ENCODE measurements around the gene SGPL1. TPM values are rescaled to one million over a fixed set of nuclear protein-coding genes. Genes with fewer than 3 reads are reported as not detected.

Gene SGPL1
- total RNA-seq, 1 experiment from 2014 or later: 14.1 TPM

DNA sequence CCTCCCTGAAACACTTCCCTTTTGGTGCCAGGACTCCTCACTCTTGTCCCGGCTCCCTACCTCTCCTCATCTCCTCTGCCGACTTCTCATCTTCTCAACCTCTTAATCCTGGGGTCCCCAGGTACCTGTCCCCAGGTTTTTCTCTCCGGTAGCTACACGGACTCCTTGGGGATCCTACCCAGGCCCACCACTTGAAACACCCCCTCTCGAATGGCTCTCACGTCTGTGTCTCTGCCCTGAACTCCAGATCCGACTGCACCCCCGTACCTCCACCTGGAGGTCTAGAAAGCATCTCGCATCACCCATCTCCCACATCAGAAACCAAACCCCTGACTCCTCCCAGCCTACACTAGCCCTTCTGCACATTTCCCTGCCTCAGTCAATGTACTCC lies 35.4 kb upstream of the SGPL1 start:
- DNase-seq (ENCODE audit: low read depth): no peak

DNA sequence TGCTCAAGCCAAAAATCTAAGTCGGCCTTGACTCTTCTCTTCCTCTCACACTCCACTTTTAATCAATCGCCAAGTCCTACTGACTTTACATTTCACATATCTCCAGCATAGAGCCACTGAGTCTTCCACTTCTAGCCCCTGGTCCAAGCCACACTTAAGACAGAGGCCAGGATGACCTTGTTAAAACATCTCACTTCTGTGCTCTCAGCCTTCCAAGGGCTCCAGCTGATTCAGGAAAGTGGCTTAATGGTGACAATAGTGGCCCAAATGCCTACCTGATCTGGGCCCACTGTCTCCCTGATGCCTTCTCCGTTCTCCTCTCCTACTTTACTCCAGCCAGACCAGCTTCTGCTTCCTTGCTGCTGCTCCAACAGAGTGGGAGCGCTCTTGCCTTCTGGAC lies 35.0 kb upstream of the SGPL1 start:
- DNase-seq (ENCODE audit: low read depth): no peak

DNA sequence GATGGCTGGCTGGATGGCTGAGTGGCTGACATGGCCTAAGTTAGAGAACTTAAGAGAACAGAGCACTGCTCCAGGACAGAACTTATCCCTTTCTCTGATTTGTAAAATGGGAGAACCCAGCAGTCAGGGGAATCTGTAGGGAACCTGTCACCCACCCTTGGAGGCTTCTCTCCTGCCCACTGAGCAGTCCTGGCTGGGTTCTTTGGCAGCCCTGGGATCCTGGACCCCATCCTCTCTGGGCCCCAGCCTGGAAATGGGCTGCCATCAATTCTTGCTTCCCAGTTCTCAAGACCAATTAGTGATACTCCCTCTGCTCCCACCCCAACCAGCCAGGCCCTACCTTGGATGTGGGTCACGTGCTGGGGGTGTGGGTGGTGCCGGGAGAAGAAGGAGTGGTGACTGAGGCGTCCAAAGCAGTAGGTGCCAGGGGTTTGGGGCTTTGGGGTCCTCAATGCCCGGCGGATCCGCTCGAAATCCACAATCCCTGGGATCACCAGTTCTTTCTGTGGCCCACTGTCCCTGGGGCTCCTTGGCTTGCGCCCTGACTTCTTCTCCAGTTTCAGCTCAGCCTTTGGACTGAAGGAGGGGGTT lies 34.2 kb upstream of the SGPL1 start:
- no peak for DNase-seq (ENCODE audit: low read depth)

GRCh38 chr10:70782086-70782745 lies 33.5 kb upstream of the SGPL1 start:
- no peak for DNase-seq (ENCODE audit: low read depth)

DNA sequence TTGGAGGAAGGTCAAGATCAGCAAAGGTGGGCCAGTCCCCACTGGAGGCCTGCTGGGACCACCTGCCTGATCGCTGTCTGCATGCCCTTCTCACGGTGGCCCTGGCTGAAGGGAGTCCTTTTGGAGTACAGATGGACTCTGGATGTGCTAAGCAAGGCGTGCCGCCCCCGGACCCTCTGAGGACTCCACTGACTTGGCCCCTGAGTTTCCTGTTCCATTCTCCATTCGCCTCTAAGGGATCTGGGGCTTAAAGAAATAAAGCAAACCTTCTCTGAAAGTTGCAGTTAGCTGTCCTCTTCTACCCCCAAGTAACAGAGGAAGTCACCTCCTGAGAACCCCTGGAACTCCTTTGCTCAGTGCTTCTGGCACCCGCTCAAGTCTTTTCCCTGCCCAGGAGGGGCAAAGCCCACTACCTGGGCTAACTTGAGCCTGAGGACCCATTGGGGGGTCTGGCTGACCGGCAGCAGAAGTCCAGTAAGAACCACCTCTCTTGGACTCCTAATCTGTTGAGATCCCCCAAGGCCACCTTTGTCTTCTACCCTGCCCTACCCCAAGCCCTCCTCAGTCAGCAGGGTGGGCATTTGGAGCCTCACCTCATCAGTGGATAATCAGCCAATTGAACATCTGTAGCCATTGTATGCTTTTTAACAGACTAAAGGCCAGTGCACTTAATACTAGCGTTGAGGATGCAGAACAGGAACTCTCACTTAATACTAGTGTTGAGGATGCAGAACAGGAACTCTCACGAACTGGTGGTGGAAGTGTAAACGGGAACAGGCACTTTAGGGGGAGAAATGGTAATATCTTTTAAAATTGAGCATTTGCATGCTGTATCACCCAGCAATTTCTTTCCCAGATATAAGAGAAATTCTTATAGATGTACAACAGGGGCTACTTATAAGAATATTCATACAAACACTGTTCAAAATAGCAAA lies 32.7 kb upstream of the SGPL1 start:
- DNase-seq (ENCODE audit: low read depth): no peak

DNA sequence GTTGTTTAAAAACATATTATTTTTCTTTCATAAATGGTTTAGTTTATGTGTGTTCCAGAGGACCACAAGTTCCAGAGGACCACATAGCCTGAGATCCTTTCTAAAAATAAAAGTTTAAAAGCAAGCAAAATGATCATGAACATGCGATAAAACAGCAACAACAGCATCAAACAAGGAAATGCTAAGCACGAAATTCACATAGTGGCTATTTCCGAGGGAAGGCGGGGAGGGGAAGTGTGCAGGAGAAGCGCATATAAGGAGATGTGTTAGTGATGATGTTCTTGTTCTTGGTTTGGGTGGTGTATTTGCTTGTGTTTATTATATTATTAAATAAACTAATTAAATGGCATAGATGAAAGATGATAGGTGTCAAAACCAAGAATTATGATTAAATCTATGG lies 31.7 kb upstream of the SGPL1 start:
- DNase-seq (ENCODE audit: low read depth): no peak

DNA sequence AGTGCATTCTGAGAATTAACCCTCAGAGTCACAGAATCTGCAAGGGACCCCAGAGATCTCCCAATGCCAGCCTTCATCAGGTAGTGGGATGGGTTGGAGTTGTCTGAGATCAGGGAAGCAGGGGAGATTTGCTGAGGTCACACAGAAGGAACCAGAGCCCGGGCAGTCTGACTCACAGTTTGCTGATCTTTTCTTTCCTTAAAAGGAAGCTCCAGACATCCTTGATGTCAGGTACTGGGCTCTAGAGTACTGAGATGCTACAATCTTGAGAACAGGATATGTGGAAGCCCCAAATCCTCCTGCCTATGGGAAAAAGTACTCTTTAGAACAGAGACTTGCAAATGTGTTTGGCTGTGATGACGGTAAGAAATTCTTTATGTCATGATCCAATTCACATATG lies 31.3 kb upstream of the SGPL1 start:
- peak; percentile 24 for DNase-seq (ENCODE audit: low read depth)

GRCh38 chr10:70785190-70785589 lies 30.6 kb upstream of the SGPL1 start, which contains the start of gene TBATA:
TBATA (minus strand) TSS chr10:70785377; CDS start chr10:70783379, 1,998 bp downstream.
- no peak for DNase-seq (ENCODE audit: low read depth)

DNA sequence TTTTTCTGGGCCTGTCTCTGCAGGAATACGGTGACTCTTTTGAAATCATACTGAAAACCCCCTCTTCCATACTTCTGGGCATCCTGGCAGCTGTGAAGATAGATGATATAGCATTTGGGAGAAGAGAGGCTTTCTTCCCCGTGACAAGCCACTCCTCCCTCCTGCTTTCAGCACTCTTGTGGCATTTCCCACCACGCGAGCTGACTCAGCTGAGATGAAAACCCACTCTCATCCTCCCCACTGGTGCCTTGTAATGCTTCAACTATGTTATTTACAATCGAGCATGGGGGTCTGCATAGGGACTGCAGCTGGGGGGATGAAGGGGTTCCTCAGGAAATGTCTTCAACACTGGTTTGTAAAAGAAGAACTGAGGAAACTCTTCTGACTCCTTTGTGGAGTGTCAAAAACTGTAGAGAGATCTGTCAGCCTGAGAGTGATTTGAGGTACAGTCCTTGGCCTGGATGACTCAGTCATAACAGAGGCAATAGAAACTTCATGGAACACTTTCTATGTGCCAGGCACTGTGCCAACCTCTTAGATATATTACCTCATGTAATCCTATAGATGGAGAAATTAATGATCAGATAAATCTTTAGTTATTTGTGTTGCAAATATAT lies 28.8 kb upstream of the SGPL1 start:
- peak; percentile 60 for DNase-seq (ENCODE audit: low read depth)

GRCh38 chr10:70791386-70792039 lies 24.2 kb upstream of the SGPL1 start:
- no peak for DNase-seq (ENCODE audit: low read depth)

DNA sequence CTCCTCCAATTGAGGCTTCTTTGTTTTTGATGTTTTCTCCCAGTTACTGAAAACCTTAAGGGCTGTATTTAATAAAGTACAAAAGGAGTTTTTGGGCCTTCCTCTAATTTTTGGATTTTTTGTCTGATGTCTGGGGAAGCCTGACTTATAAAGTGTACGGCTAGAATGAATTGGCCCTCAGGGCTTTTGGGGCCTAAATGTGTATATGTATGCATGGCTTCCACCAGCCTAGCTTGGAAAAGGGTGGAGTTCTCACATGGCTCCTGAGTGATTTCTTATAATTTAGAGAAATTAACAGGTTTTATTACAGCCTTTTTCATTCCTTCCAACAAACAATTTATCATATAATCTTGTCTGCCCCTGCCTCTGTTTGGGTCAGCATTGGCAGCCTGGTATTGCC lies 20.1 kb upstream of the SGPL1 start:
- no peak for DNase-seq (ENCODE audit: low read depth)

- no peak for DNase-seq (ENCODE audit: low read depth)
Measured at GRCh38 chr10:70797840-70798239, 17.9 kb upstream of the SGPL1 start.

DNA sequence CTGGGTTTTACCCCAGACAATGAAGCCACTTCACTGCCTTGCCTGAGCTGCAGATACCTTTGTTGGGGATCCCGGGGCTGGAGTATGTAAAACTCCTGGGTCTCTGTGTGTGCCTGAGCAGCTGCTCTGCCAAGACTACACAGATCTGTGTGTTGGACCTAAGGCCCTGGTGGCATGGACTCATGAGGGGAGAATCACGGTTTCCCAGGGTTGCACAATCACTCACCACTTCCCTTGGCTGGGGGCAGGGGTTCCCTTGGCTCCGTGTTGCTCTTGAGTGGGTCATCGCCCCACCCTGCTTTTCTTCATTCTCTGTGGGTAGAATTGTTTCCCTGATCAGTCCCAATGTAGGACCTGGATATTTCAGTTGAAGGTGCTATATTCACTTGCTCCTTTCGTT lies 16.6 kb upstream of the SGPL1 start:
- DNase-seq (ENCODE audit: low read depth): peak; percentile 28

DNA sequence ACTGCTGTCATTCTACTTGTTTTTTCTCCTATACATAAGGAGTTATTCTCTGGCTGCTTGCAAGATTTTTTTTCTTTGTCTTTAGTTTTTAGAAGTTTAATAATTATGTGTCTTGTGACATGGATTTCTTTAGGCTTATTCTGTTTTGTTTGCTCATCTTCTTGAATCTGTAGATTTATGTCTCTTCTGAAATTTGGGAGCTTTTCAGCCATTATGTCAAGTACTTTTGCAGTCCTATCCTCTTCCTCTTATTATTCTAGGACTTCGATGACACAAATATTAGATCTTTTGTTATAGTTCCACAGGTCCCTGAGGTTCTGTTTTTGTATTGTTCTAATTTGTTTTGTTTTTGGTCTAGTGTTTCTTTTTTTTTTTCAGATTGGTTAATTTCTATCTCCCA lies 13.9 kb upstream of the SGPL1 start:
- DNase-seq (ENCODE audit: low read depth): no peak

DNA sequence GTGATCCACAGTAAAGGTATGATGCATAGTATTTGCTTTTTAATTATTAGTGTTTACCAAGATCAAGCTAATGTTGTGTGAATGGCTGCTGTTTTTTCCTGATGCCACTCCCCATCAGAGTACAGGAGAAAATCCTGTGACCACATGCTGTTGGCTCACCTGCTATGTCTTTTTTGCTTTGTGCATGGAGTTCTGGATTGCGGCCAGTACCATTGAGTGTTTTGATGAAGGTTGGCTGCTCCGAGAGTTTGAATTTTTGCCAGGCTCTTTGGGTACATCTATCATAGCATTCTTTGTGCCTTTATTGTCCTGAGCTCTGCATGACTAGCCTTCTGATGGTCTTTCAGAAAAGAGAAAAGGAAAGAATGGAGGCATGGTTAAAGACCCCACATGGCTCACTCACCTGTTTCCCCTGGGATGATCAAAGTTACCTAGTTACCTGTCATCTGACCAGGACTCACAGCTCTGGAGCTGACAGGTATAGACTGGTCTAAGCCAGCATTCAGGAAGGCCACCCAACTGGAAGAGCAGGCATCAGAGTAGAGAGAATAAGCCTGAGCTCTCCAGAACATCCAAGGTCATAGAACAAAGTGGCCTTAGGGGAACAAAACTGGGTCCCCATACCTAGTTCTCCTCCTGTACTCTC lies 11.8 kb upstream of the SGPL1 start:
- DNase-seq (ENCODE audit: low read depth): no peak

GRCh38 chr10:70804421-70804808 lies 11.3 kb upstream of the SGPL1 start:
- no peak for DNase-seq (ENCODE audit: low read depth)

GRCh38 chr10:70805619-70806215 lies 10.0 kb upstream of the SGPL1 start:
- DNase-seq (ENCODE audit: low read depth): no peak

DNA sequence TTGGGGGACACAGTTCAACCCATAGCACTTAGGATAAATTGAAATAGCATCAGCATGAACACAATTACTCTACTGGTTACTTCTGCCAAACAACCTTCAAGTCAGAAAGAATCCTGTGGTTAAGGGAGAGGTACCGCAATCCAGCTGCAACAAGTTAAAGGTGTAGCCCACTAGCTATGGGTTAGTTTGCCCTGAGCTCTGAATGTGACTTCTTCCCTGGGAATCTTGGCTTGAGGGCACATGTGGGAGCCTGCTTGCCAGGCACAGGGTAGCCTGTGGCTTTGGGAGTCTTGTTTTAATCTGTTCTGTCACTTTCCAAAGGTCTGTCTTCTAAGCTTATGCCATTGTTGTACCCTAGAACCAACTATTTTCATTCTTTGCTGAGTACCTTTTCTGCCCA lies 8.9 kb upstream of the SGPL1 start:
- DNase-seq (ENCODE audit: low read depth): no peak

GRCh38 chr10:70807556-70807955 lies 8.2 kb upstream of the SGPL1 start:
- no peak for DNase-seq (ENCODE audit: low read depth)

DNA sequence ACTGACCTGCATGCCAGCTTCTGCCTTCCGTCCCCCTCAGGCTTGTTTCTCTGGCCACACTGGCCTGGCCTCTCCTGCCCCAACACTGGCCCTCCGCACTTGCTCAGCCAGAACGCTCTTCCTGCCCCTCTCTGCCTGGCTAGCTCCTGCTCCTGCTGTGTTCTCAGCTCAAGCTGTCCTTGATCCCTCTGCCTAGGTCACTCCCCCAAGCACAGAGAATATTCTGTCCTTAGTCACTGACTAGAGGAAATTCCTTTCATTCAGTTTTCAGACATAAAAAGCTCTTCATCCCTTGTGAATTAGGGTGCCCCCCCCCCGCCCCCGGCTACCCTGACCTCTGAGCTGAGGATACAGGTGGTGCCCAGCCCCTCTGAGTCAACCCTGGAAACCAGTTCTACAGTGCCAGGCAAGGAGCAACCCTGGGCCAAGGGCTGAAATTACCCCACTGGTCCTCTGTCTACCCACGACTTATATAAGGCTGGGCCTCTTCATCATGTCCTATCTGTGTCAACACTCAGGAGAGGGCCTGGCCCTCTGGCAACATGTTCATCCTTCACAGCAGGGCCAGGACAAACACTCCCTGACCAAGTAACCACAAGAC lies 6.6 kb upstream of the SGPL1 start:
- peak; percentile 5 for DNase-seq (ENCODE audit: low read depth)

All from RPMI7951 (cell line).